Fibroblast of the aortic adventitia (primary cell): Measurements from ENCODE around the gene PRDX2. TPM values are rescaled to one million over a fixed set of nuclear protein-coding genes. Genes with fewer than 3 reads are reported as not detected.

ENCODE experiments used
- DNase-seq: peaks from one replicate; pipeline ENCODE4 v3.0.0-alpha.2; 2010; ENCODE audit warnings: low read depth
- H3K4me3 ChIP-seq: 2 replicates; pipeline ENCODE4 v1.5.1; 2011; ENCODE audit warnings: low read depth, mild to moderate bottlenecking, control low read depth, low read length, moderate library complexity
- CTCF ChIP-seq: IDR thresholded peaks from 2 replicates; pipeline ENCODE4 v1.5.1; 2011; ENCODE audit warnings: mild to moderate bottlenecking, low read length, control low read depth, inconsistent platforms; ENCODE audit not compliant: insufficient read depth
- total RNA-seq: library from RNA; depleted of rRNA; stranded (reverse); fragments of >200 nt; gene quantifications from 2 replicates; pipeline ENCODE4 v1.2.3, GENCODE V29; 2012; ENCODE audit warnings: low replicate concordance

PRDX2 gene
- total RNA-seq, 1 donor = 163 TPM

- DNase-seq = no peak
- no peak for TF ChIP-seq CTCF
- no peak overlapping the region for H3K4me3 ChIP-seq
Measured at GRCh38 chr19:12756150-12756883, 45.3 kb downstream of the PRDX2 start.

- no peak for DNase-seq
- no peak for TF ChIP-seq CTCF
- no peak overlapping the region for H3K4me3 ChIP-seq
Measured at GRCh38 chr19:12754465-12755196, 47.0 kb downstream of the PRDX2 start.

- TF ChIP-seq CTCF = no peak
- DNase-seq = no peak
- no peak overlapping the region for H3K4me3 ChIP-seq
Measured at GRCh38 chr19:12752056-12752781, 49.4 kb downstream of the PRDX2 start.

GRCh38 chr19:12751635-12752034, 50.0 kb downstream of the PRDX2 start, which contains the start of gene BEST2:
TSS of gene BEST2 (plus strand) at chr19:12751791. CDS start at chr19:12752593, 802 bp downstream.
- no peak for TF ChIP-seq CTCF
- DNase-seq = no peak
- no peak within 1 kb of the TSS for H3K4me3 ChIP-seq

- H3K4me3 ChIP-seq = no peak overlapping the region
- TF ChIP-seq CTCF = no peak
- no peak for DNase-seq
Measured at GRCh38 chr19:12750851-12751250, 50.7 kb downstream of the PRDX2 start.

GRCh38 chr19:12749938-12750521, 51.6 kb downstream of the PRDX2 start:
- DNase-seq = no peak
- TF ChIP-seq CTCF = no peak
- no peak overlapping the region for H3K4me3 ChIP-seq
